GM18498 (cell line): ENCODE measurements around the gene MSH6.
A peak's percentile ranks its signal among the peaks of the same experiment; 100 is the strongest.

Experiments
- ATAC-seq: cut with Tn5 transposase; IDR thresholded peaks from one replicate; pipeline ENCODE4 v1.9.1; 2021; ENCODE audit warnings: mild to moderate bottlenecking, moderate library complexity; ENCODE audit not compliant: unreplicated experiment

MSH6 gene

GRCh38 chr2:47782671-47783485 lies at the start of gene MSH6:
TSS of gene MSH6 (plus strand) at chr2:47783145. CDS start at chr2:47783234, 89 bp downstream.
- peak; percentile 89 for ATAC-seq

GRCh38 chr2:47735136-47735869 lies 47.6 kb upstream of the MSH6 start:
- ATAC-seq: no peak

GRCh38 chr2:47735912-47736311 lies 47.0 kb upstream of the MSH6 start:
- ATAC-seq: no peak

- no peak for ATAC-seq
These were observed 45.6 kb upstream of the MSH6 start for GRCh38 chr2:47737191-47737975.

GRCh38 chr2:47738331-47738730 lies 44.6 kb upstream of the MSH6 start:
- ATAC-seq: no peak

GRCh38 chr2:47741101-47741500 lies 41.8 kb upstream of the MSH6 start:
- ATAC-seq: no peak

GRCh38 chr2:47741637-47742036 lies 41.3 kb upstream of the MSH6 start:
- no peak for ATAC-seq

GRCh38 chr2:47744074-47744473 lies 38.9 kb upstream of the MSH6 start:
- no peak for ATAC-seq

GRCh38 chr2:47747878-47748277 lies 35.1 kb upstream of the MSH6 start:
- ATAC-seq: no peak

GRCh38 chr2:47751856-47752414 lies 31.0 kb upstream of the MSH6 start:
- no peak for ATAC-seq

GRCh38 chr2:47767497-47767844 lies 15.5 kb upstream of the MSH6 start:
- ATAC-seq: no peak

GRCh38 chr2:47767880-47768609 lies 14.9 kb upstream of the MSH6 start:
- ATAC-seq: peak; percentile 61

GRCh38 chr2:47769318-47769717 lies 13.6 kb upstream of the MSH6 start:
- no peak for ATAC-seq

- ATAC-seq: no peak
These were observed 11.7 kb upstream of the MSH6 start for GRCh38 chr2:47771211-47771610.

GRCh38 chr2:47772343-47772742 lies 10.6 kb upstream of the MSH6 start:
- ATAC-seq: no peak

- ATAC-seq: no peak
These were observed 8.4 kb upstream of the MSH6 start for GRCh38 chr2:47774567-47774966.

- ATAC-seq: no peak
These were observed 5.5 kb upstream of the MSH6 start for GRCh38 chr2:47777277-47777937.

- ATAC-seq: no peak
These were observed 4.1 kb upstream of the MSH6 start for GRCh38 chr2:47778698-47779425.

- no peak for ATAC-seq
These were observed 3.5 kb upstream of the MSH6 start for GRCh38 chr2:47779426-47779790.

- no peak for ATAC-seq
These were observed 619 bp upstream of the MSH6 start for GRCh38 chr2:47782381-47782670.
